Neural cell (in vitro differentiated cells): ENCODE data around the gene MRPS31. TPM values are rescaled to one million over a fixed set of nuclear protein-coding genes. Genes with fewer than 3 reads are reported as not detected.

ENCODE experiments used
- H2AFZ ChIP-seq: fragments of 200-600, 300-800 bp; sonication (generic), shearing (Covaris generic); 2 replicates; pipeline ENCODE4 v1.6.0; 2014; ENCODE audit warnings: low read depth, mild to moderate bottlenecking, antibody characterized with exemption, low read length, moderate library complexity
- H3F3A ChIP-seq: fragments of 200-600 bp; shearing (Covaris generic); 2 replicates; pipeline ENCODE4 v1.6.1; 2016; ENCODE audit warnings: mild to moderate bottlenecking, moderate library complexity, mixed read lengths, antibody characterized with exemption, low read length; ENCODE audit not compliant: insufficient read depth, poor library complexity, severe bottlenecking
- H3K27ac ChIP-seq: fragments of 200-600, 300-800 bp; sonication (generic), shearing (Covaris generic); 2 replicates; pipeline ENCODE4 v1.5.1; 2014; ENCODE audit warnings: mild to moderate bottlenecking, low read length, moderate library complexity
- H3K27me3 ChIP-seq: fragments of 300-800, 200-600 bp; sonication (generic), shearing (Covaris generic); 2 replicates; pipeline ENCODE4 v1.6.0; 2014; ENCODE audit warnings: mild to moderate bottlenecking, low read depth, low read length, moderate library complexity; ENCODE audit not compliant: insufficient read depth
- H3K36me3 ChIP-seq: fragments of 300-800, 200-600 bp; sonication (generic), shearing (Covaris generic); 2 replicates; pipeline ENCODE4 v1.5.1; 2014; ENCODE audit warnings: mild to moderate bottlenecking, antibody characterized with exemption, low read length, moderate library complexity; ENCODE audit not compliant: insufficient read depth
- H3K4me2 ChIP-seq: fragments of 300-800, 200-600 bp; sonication (generic), shearing (Covaris generic); 2 replicates; pipeline ENCODE4 v1.6.0; 2014; ENCODE audit warnings: mild to moderate bottlenecking, low read length
- H3K4me3 ChIP-seq: fragments of 300-800, 200-600 bp; sonication (generic), shearing (Covaris generic); 2 replicates; pipeline ENCODE4 v1.5.1; 2014; ENCODE audit warnings: mild to moderate bottlenecking, low read length, moderate library complexity
- H3K79me2 ChIP-seq: fragments of 200-600 bp; shearing (Covaris generic); replicated peaks from 2 replicates; pipeline ENCODE4 v1.6.0; 2014; ENCODE audit warnings: mild to moderate bottlenecking, low read length, moderate library complexity; ENCODE audit not compliant: insufficient read depth
- H3K9ac ChIP-seq: fragments of 300-800, 200-600 bp; sonication (generic), shearing (Covaris generic); 2 replicates; pipeline ENCODE4 v1.6.1; 2016; ENCODE audit warnings: mild to moderate bottlenecking, low read length, mixed read lengths
- H3K9me2 ChIP-seq: fragments of 200-600 bp; shearing (Covaris generic); 2 replicates; pipeline ENCODE4 v1.6.1; 2016; ENCODE audit warnings: mild to moderate bottlenecking, low read length, mixed read lengths; ENCODE audit not compliant: insufficient read depth
- H3K9me3 ChIP-seq: fragments of 200-600, 300-800 bp; sonication (generic), shearing (Covaris generic); 2 replicates; pipeline ENCODE4 v1.6.1; 2016; ENCODE audit warnings: mild to moderate bottlenecking, mixed run types, low read length, moderate library complexity, mixed read lengths
- H4K20me1 ChIP-seq: fragments of 200-600 bp; shearing (Covaris generic); 2 replicates; pipeline ENCODE4 v1.6.1; 2016; ENCODE audit warnings: mild to moderate bottlenecking, mixed run types; ENCODE audit not compliant: insufficient read depth
- CTCF ChIP-seq: fragments of 450-650 bp; IDR thresholded peaks from 2 replicates; pipeline ENCODE4 v1.5.1; 2014; ENCODE audit warnings: antibody characterized with exemption, mild to moderate bottlenecking, moderate library complexity; ENCODE audit not compliant: poor library complexity, severe bottlenecking
- EP300 ChIP-seq: fragments of 450-650 bp; conservative IDR thresholded peaks from 2 replicates; pipeline ENCODE4 v1.6.1; 2014; ENCODE audit warnings: antibody characterized with exemption, mild to moderate bottlenecking, moderate library complexity; ENCODE audit not compliant: poor library complexity, severe bottlenecking
- EZH2 ChIP-seq: fragments of 200-600, 300-800 bp; shearing (Covaris generic), sonication (generic); IDR thresholded peaks from 2 replicates; pipeline ENCODE4 v1.6.1; 2014; ENCODE audit warnings: antibody characterized with exemption, low read length, borderline replicate concordance, mild to moderate bottlenecking; ENCODE audit not compliant: insufficient read depth, poor library complexity, severe bottlenecking
- MXI1 ChIP-seq: fragments of 450-650 bp; conservative IDR thresholded peaks from 2 replicates; pipeline ENCODE4 v1.6.1; 2014; ENCODE audit warnings: antibody characterized with exemption, mild to moderate bottlenecking; ENCODE audit not compliant: poor library complexity, severe bottlenecking
- POLR2AphosphoS5 ChIP-seq: IDR thresholded peaks from 2 replicates; pipeline ENCODE4 v1.6.1; 2012
- RAD21 ChIP-seq: fragments of 450-650 bp; conservative IDR thresholded peaks from 2 replicates; pipeline ENCODE4 v1.6.1; 2014; ENCODE audit warnings: antibody characterized with exemption, mild to moderate bottlenecking, moderate library complexity
- REST ChIP-seq: IDR thresholded peaks from 2 replicates; pipeline ENCODE4 v1.6.1; 2012; ENCODE audit warnings: borderline replicate concordance
- SMC3 ChIP-seq: fragments of 450-650 bp; conservative IDR thresholded peaks from 2 replicates; pipeline ENCODE4 v1.6.1; 2014; ENCODE audit warnings: antibody characterized with exemption, mild to moderate bottlenecking, moderate library complexity; ENCODE audit not compliant: poor library complexity
- TAF1 ChIP-seq: IDR thresholded peaks from 2 replicates; pipeline ENCODE4 v1.6.1; 2012; ENCODE audit warnings: low read depth
- polyA minus RNA-seq: library from RNA; depleted of rRNA, polyadenylated mRNA; stranded (reverse); fragments of >200 nt; gene quantifications from 2 replicates; pipeline ENCODE4 v1.2.3, GENCODE V29; 2014
- polyA plus RNA-seq: library from polyadenylated mRNA; depleted of rRNA; stranded (reverse); fragments of >200 nt; gene quantifications from 2 replicates; pipeline ENCODE4 v1.2.3, GENCODE V29; 2014

MRPS31 gene
- polyA plus RNA-seq (72.4 and 78.8 TPM in 2 replicates), polyA minus RNA-seq (44.1 and 44.2 TPM in 2 replicates)

- TF ChIP-seq TAF1 (peak; percentile 94), RAD21 (peak; percentile 51), MXI1 (peak; percentile 81), CTCF (peak; percentile 44), SMC3 (peak; percentile 62), EP300 (peak; percentile 78), POLR2AphosphoS5 (peak; percentile 96), REST (peak; percentile 82), EZH2 (no peak)
- Histone ChIP-seq H3K27ac (peak within 1 kb of the TSS; percentile 88), H3K4me2 (peak within 1 kb of the TSS; percentile 62), H3K9me2 (no peaks in the 10 kb centered on the region), H3K27me3 (no peaks in the 10 kb centered on the region), H3F3A (no peaks in the 10 kb centered on the region), H4K20me1 (no peaks in the 10 kb centered on the region), H3K9me3 (no peaks in the 10 kb centered on the region), H3K36me3 (no peaks in the 10 kb centered on the region), H2AFZ (peak within 1 kb of the TSS; percentile 84), H3K79me2 (peaks cover 17% of the 10 kb centered on the region), H3K4me3 (peak within 1 kb of the TSS; percentile 76), H3K9ac (peak within 1 kb of the TSS; percentile 81)
Measured at GRCh38 chr13:40770934-40771618, at the start of gene MRPS31. TSS of gene MRPS31 (minus strand) at chr13:40771190. CDS start at chr13:40771136, 54 bp downstream.

- Histone ChIP-seq H3K79me2 (no peaks in the 10 kb centered on the region), H3F3A (no peaks in the 10 kb centered on the region), H3K36me3 (no peaks in the 10 kb centered on the region), H3K27ac (no peak overlapping the region), H3K4me2 (no peak overlapping the region), H4K20me1 (no peaks in the 10 kb centered on the region), H3K9me2 (no peaks in the 10 kb centered on the region), H3K9ac (no peak overlapping the region), H3K9me3 (no peaks in the 10 kb centered on the region), H2AFZ (no peak overlapping the region), H3K4me3 (no peak overlapping the region), H3K27me3 (no peaks in the 10 kb centered on the region)
- TF ChIP-seq EP300 = no peak
- no peak for TF ChIP-seq POLR2AphosphoS5
- TF ChIP-seq EZH2 = no peak
- no peak for TF ChIP-seq RAD21
- TF ChIP-seq REST = no peak
- TF ChIP-seq SMC3 = no peak
- TF ChIP-seq TAF1 = no peak
- no peak for TF ChIP-seq CTCF
- no peak for TF ChIP-seq MXI1
Measured at GRCh38 chr13:40819797-40820315, 48.9 kb upstream of the MRPS31 start.
